ENCODE measurements around the gene PRRT4.

The PRRT4 gene

DNA sequence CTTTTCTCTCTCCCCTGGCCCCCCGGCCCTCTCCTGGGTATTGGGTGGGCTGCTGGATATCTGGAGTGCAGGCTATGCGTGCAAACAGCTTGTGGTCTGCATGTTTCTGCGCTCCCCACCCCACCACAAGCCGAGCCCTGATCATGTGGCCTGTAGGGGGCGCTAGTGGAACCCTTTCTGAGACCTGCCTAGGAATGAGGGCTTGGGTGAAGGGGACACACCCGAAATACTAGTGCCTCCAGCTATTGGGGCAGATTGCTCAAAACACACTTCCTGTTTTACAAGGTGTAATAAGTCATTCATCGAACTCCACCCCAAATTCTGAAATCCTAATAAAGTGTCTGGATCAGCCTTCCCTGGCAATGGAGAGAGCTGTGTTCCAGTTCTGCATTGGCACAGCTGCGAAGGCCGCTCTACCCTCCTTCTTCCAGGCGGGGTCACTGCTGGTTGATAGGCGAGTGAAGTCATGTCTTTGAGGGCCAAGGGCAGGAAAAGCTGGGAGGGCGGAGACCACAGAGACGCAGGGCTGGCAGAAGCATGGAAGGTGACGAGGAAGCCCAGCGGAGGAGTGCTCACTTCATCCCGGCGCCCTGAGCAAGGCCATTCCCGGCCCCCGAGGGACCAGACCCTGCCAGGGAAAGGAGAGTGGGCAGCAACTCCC is 19.8 kb upstream of the PRRT4 start:
- Histone ChIP-seq H3K4me3 (ENCODE audit: low read length) (no peak overlapping the region), H3K9me3 (ENCODE audit: control insufficient read depth, low read length) (no peaks in the 10 kb centered on the region), H3K9ac (ENCODE audit: low read length) (no peak overlapping the region), H3K27me3 (ENCODE audit: control insufficient read depth, insufficient read depth, low read length) (no peaks in the 10 kb centered on the region), H3K4me1 (ENCODE audit: control insufficient read depth, insufficient read depth, low read length) (no peaks in the 10 kb centered on the region), H3K36me3 (ENCODE audit: control insufficient read depth, insufficient read depth, low read length) (no peaks in the 10 kb centered on the region)

DNA sequence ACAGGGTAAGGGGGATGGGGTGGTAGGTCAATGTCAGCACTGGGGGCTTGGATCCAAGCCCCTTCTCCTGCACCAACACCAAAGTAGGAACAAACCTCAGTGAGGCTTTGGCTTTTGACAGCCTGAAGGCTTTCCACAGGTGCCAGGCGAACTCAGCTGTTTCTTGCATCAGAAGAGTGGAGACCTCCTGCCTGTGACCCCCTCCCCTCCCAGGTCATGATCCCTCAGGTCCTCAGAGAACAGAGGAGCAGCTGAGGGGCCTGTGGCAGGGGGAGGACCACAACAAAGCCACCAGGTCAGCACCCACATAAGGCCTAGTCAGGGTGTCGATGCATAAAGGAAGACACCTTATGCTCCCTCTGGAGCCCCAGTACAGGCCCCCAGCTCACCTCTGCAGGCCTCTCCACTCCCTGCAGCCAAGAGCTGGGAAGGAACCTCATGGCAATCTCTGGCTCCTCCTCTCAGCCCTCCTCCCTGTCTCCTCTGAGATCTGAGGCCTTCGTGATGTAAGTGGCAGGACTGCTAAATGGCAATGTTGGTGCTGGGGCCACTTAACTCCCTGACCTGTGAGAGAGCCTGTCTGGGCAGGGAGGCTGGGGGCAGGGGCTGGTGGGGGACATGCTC is 19.1 kb upstream of the PRRT4 start:
- no peak overlapping the region for H3K4me3 ChIP-seq (ENCODE audit: low read length)
- H3K9me3 ChIP-seq (ENCODE audit: control insufficient read depth, low read length) = no peaks in the 10 kb centered on the region

DNA sequence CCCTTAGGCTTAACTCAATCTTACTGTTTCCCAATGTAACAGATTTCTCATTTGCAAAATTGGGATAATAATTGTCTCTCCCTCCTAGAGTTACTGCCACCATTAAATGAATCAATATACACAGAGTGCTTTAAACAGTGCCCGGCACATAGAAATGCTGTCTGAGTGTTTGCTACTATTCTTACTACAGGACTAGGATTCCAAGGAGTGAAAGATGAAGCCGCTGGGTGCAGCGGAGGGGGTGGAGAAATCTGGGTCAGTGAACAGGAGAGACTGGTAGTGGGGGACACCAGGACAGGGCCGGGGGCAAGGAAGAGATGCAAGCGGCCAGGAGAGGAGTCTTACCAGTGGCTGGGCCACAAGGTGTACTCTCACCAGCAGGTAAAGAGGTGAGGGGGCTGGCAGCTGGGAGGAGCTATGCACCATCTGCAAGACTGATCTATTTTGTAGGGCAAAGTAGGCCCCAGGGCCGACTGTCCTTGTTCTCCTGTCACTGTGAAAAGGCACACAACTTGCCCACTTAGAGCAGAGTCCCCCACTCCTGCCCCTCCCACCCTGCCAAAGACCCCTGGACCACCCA is 18.5 kb upstream of the PRRT4 start:
- Histone ChIP-seq H3K9ac (ENCODE audit: low read length) (no peak overlapping the region), H3K4me3 (ENCODE audit: low read length) (no peak overlapping the region), H3K36me3 (ENCODE audit: control insufficient read depth, insufficient read depth, low read length) (no peaks in the 10 kb centered on the region), H3K27me3 (ENCODE audit: control insufficient read depth, insufficient read depth, low read length) (no peaks in the 10 kb centered on the region), H3K9me3 (ENCODE audit: control insufficient read depth, low read length) (no peaks in the 10 kb centered on the region), H3K4me1 (ENCODE audit: control insufficient read depth, insufficient read depth, low read length) (no peaks in the 10 kb centered on the region)

More for the DNA sequence above, 19.1 kb upstream of the PRRT4 start:
- Histone ChIP-seq H3K36me3 (ENCODE audit: control insufficient read depth, insufficient read depth, low read length) (no peaks in the 10 kb centered on the region), H3K4me1 (ENCODE audit: control insufficient read depth, insufficient read depth, low read length) (no peaks in the 10 kb centered on the region), H3K9ac (ENCODE audit: low read length) (no peak overlapping the region), H3K27me3 (ENCODE audit: control insufficient read depth, insufficient read depth, low read length) (no peaks in the 10 kb centered on the region)

DNA sequence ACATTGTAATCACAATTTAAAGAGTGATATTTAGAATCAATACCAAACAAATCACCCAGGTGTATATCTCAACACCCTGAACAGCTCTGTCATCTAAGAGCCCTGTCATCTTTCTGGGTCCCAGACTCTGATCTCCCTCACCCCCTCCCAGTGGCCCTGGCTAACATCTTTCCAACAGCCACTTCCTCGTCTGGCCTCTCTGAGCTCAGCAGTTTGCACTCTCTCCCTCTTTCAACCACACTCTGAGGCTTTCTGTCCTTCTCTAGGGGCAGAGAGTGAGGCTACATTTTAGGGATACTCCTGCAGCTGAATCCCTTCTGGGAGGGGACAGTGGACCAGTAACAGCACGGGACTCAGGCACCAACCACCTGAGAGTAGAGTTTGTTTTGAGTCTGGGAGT is 17.1 kb upstream of the PRRT4 start:
- Histone ChIP-seq H3K27me3 (ENCODE audit: control insufficient read depth, insufficient read depth, low read length) (peaks cover 1% of the 10 kb centered on the region), H3K9ac (ENCODE audit: low read length) (no peak overlapping the region), H3K4me3 (ENCODE audit: low read length) (no peak overlapping the region), H3K9me3 (ENCODE audit: control insufficient read depth, low read length) (no peaks in the 10 kb centered on the region), H3K4me1 (ENCODE audit: control insufficient read depth, insufficient read depth, low read length) (no peaks in the 10 kb centered on the region), H3K36me3 (ENCODE audit: control insufficient read depth, insufficient read depth, low read length) (no peaks in the 10 kb centered on the region)

DNA sequence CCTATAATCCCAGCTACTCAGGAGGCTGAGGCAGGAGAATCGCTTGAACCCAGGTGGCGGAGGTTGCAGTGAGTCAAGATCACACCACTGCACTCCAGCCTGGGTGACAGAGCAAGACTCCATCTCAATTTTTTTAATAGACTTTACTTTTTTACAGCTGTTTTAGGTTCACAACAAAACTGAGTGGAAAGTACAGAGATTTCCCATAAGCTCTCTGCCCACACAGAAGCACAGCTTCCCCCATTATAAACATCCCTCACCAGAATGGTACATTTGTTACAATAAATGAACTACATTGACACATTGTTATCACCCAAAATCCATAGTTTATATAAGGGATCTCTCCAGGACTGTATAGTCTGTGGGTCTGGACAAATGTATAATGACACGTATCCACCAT is 14.6 kb upstream of the PRRT4 start:
- H3K9ac ChIP-seq (ENCODE audit: low read length) = no peak overlapping the region
- no peaks in the 10 kb centered on the region for H3K9me3 ChIP-seq (ENCODE audit: control insufficient read depth, low read length)
- no peaks in the 10 kb centered on the region for H3K4me1 ChIP-seq (ENCODE audit: control insufficient read depth, insufficient read depth, low read length)
- H3K27me3 ChIP-seq (ENCODE audit: control insufficient read depth, insufficient read depth, low read length) = peaks cover 3% of the 10 kb centered on the region
- no peaks in the 10 kb centered on the region for H3K36me3 ChIP-seq (ENCODE audit: control insufficient read depth, insufficient read depth, low read length)
- no peak overlapping the region for H3K4me3 ChIP-seq (ENCODE audit: low read length)

DNA sequence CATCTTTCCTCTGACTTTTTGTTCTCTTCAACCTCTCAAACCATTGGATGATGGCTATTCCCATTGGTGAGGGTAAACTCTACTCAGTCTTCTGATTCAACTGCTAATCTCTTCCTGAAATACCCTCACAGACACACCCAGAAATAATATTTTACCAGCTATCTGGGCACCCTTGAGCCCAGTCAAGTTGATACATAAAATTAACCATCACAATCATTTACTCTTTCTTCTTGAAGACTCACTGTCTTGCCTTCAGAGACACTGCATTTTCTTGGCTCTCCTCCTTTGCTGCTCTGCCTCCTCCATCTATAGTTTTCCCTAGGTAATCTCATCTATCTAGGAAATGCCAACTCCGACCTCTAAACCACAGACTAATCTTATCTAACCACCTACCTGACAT is 12.6 kb upstream of the PRRT4 start:
- no peaks in the 10 kb centered on the region for H3K4me1 ChIP-seq (ENCODE audit: control insufficient read depth, insufficient read depth, low read length)
- no peak overlapping the region for H3K9ac ChIP-seq (ENCODE audit: low read length)
- H3K9me3 ChIP-seq (ENCODE audit: control insufficient read depth, low read length) = no peaks in the 10 kb centered on the region
- no peaks in the 10 kb centered on the region for H3K36me3 ChIP-seq (ENCODE audit: control insufficient read depth, insufficient read depth, low read length)
- H3K4me3 ChIP-seq (ENCODE audit: low read length) = no peak overlapping the region
- peaks cover 3% of the 10 kb centered on the region for H3K27me3 ChIP-seq (ENCODE audit: control insufficient read depth, insufficient read depth, low read length)

DNA sequence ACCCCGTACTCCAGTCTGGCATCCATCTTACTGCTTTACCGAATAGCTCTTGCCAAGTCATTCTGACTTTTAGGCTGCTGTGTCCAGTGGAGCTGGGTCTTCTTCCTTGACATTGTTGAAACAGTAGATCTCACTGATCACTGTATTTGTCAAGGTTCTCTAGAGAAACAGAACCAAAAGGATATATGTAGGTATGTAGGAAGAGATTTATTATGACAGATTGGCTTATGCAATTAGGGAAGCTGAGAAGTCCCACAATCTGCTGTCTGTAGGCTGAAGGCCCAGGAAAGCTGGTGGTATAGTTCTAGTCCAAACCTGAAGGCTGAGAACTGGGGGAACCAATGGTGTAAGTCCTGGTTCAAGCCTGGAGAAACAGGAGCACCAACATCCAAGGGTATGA is 12.1 kb upstream of the PRRT4 start:
- Histone ChIP-seq H3K9me3 (ENCODE audit: control insufficient read depth, low read length) (no peaks in the 10 kb centered on the region), H3K4me1 (ENCODE audit: control insufficient read depth, insufficient read depth, low read length) (no peaks in the 10 kb centered on the region), H3K4me3 (ENCODE audit: low read length) (no peak overlapping the region), H3K36me3 (ENCODE audit: control insufficient read depth, insufficient read depth, low read length) (no peaks in the 10 kb centered on the region), H3K27me3 (ENCODE audit: control insufficient read depth, insufficient read depth, low read length) (peaks cover 3% of the 10 kb centered on the region), H3K9ac (ENCODE audit: low read length) (no peak overlapping the region)

DNA sequence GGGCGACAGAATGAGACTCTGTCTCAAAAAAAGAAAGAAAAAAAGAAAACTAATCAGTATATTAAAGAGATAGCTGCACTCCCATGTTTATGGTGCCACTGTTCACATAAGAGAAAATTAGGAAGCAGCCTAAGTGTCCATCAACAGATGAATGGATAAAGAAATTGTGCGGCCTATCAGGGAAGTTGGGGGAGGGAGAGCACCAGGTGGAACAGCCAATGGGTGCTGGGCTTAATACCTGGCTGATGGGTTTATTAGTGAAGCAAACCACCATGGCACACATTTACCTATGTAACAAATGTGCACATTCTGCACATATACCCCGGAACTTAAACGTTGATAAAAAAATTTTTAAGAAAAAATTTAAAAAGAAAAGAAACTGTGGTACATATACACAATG is 9.0 kb upstream of the PRRT4 start:
- H3K9me3 ChIP-seq (ENCODE audit: control insufficient read depth, low read length) = no peaks in the 10 kb centered on the region
- no peak overlapping the region for H3K4me3 ChIP-seq (ENCODE audit: low read length)
- no peak overlapping the region for H3K9ac ChIP-seq (ENCODE audit: low read length)
- peaks cover 3% of the 10 kb centered on the region for H3K27me3 ChIP-seq (ENCODE audit: control insufficient read depth, insufficient read depth, low read length)
- no peaks in the 10 kb centered on the region for H3K36me3 ChIP-seq (ENCODE audit: control insufficient read depth, insufficient read depth, low read length)
- H3K4me1 ChIP-seq (ENCODE audit: control insufficient read depth, insufficient read depth, low read length) = peaks cover 7% of the 10 kb centered on the region

DNA sequence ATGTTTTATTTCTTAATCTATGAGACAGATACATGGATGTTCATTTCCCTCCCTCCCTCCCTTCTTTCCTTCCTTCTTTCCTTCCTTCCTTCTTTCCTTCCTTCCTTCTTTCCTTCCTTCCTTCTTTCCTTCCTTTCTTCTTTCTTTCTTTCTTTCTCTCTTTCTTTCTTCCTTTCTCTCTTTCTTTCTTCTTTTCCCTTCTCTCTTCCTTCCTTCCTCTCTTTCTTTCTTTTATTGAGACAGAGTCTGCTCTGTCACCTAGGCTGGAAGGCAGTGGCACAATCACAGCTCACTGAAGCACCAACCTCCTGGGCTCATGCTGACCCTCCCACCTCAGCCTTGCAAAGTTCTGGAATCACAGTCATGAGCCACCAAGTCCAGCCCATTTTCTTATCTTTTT is 5.5 kb upstream of the PRRT4 start:
- no peaks in the 10 kb centered on the region for H3K9me3 ChIP-seq (ENCODE audit: control insufficient read depth, low read length)
- peaks cover 22% of the 10 kb centered on the region for H3K27me3 ChIP-seq (ENCODE audit: control insufficient read depth, insufficient read depth, low read length)
- H3K36me3 ChIP-seq (ENCODE audit: control insufficient read depth, insufficient read depth, low read length) = no peaks in the 10 kb centered on the region
- H3K4me1 ChIP-seq (ENCODE audit: control insufficient read depth, insufficient read depth, low read length) = peaks cover 10% of the 10 kb centered on the region
- H3K9ac ChIP-seq (ENCODE audit: low read length) = no peak overlapping the region
- H3K4me3 ChIP-seq (ENCODE audit: low read length) = no peak overlapping the region

DNA sequence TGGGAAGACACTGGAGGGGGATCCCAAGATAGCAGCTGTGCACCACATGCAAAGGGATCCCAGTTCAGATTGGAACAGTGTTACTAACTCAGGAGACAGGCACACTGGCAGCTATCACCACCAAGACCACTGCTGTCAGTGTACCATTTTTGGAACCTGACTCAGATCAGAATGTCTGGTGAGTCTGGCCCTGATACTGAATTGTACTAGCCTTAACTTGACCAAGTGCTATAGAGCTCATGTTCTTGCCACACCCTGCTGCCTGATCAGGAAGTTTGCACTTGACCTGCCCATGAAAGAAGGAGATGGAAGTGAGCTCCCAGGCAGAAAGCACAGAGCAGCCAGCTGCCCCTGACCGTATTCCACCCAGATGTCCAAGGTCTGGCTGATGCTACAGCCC is 4.8 kb upstream of the PRRT4 start:
- Histone ChIP-seq H3K4me1 (ENCODE audit: control insufficient read depth, insufficient read depth, low read length) (peaks cover 14% of the 10 kb centered on the region), H3K36me3 (ENCODE audit: control insufficient read depth, insufficient read depth, low read length) (no peaks in the 10 kb centered on the region), H3K4me3 (ENCODE audit: low read length) (no peak overlapping the region), H3K9ac (ENCODE audit: low read length) (no peak overlapping the region), H3K9me3 (ENCODE audit: control insufficient read depth, low read length) (no peaks in the 10 kb centered on the region), H3K27me3 (ENCODE audit: control insufficient read depth, insufficient read depth, low read length) (peaks cover 27% of the 10 kb centered on the region)

DNA sequence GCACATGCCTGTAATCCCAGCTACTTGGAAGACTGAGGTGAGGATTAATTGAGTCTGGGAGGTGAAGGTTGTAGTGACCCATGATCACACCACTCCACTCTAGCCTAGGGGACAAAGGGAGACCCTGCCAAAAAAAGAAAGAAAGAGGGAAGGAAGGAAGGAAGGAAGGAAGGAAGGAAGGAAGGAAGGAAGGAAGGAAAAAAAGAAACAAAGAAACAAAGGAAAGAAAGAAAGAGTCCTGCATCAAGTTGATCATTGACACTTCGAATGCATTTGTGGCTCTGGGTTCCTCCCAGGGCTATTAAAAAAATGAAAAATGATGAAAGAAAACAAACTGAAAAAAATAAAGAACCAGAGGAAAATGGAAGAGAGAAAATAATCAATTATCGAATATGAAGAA is 3.9 kb upstream of the PRRT4 start:
- Histone ChIP-seq H3K9me3 (ENCODE audit: control insufficient read depth, low read length) (no peaks in the 10 kb centered on the region), H3K27me3 (ENCODE audit: control insufficient read depth, insufficient read depth, low read length) (peaks cover 35% of the 10 kb centered on the region), H3K9ac (ENCODE audit: low read length) (no peak overlapping the region), H3K36me3 (ENCODE audit: control insufficient read depth, insufficient read depth, low read length) (no peaks in the 10 kb centered on the region), H3K4me3 (ENCODE audit: low read length) (no peak overlapping the region), H3K4me1 (ENCODE audit: control insufficient read depth, insufficient read depth, low read length) (peaks cover 21% of the 10 kb centered on the region)

DNA sequence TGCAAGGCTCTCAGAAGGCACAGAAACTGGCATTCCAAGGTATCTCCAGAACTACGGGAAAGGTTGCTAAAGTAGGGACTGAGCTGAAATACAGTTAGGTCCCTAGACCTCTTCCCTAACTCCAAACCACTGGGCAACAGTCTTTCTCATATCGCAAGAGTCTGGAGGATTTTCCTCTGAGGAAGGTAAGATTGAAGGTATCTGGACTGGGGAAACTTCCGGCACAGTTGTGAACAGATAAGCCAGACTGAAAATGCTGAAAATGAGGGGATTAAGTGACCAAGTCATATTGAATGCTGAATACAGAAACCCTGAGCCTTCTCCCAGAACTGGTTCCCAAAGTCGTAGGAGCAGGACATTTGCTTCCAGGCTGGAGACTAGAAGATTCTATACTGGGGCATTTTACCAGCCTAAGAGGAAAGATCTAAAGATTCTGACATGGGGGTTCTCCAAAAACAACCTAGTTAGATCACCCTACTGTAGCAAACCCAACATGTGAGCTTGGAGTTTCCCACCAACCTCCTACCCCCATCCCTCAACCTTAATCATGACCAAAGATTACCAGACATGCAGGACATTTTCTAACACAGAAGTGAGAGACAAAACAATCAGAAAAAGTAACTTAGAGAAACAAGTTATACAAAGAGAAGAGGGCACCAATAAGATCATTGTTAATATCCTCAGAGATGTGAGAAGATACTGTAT is 2.8 kb upstream of the PRRT4 start:
- Histone ChIP-seq H3K27me3 (ENCODE audit: control insufficient read depth, insufficient read depth, low read length) (peaks cover 45% of the 10 kb centered on the region), H3K9me3 (ENCODE audit: control insufficient read depth, low read length) (no peaks in the 10 kb centered on the region), H3K9ac (ENCODE audit: low read length) (no peak overlapping the region), H3K4me1 (ENCODE audit: control insufficient read depth, insufficient read depth, low read length) (peaks cover 21% of the 10 kb centered on the region), H3K36me3 (ENCODE audit: control insufficient read depth, insufficient read depth, low read length) (no peaks in the 10 kb centered on the region), H3K4me3 (ENCODE audit: low read length) (no peak overlapping the region)

All from mucosa of stomach (tissue), 1 donor.